ENCODE results near the gene KAZN.

Gene KAZN

GRCh38 chr1:15154480-15155036 lies 556.1 kb downstream of the KAZN start:
- no peak for DNase-seq

- DNase-seq: no peak
Observed at GRCh38 chr1:15155191-15155590, 556.7 kb downstream of the KAZN start.

GRCh38 chr1:15155888-15156741 lies 557.6 kb downstream of the KAZN start:
- DNase-seq: no peak

- no peak for DNase-seq
Observed at GRCh38 chr1:15156807-15157380, 558.4 kb downstream of the KAZN start.

GRCh38 chr1:15157524-15158399 lies 559.3 kb downstream of the KAZN start:
- DNase-seq: no peak

GRCh38 chr1:15158506-15159165 lies 560.2 kb downstream of the KAZN start:
- no peak for DNase-seq

GRCh38 chr1:15159166-15159555 lies 560.7 kb downstream of the KAZN start:
- no peak for DNase-seq

- no peak for DNase-seq
Observed at GRCh38 chr1:15160626-15161025, 562.1 kb downstream of the KAZN start.

- DNase-seq: no peak
Observed at GRCh38 chr1:15167386-15167785, 568.9 kb downstream of the KAZN start.

Measured in NCI-H345 (cell line).